Activated CD8-positive, alpha-beta memory T cell treated with anti-CD3 and anti-CD28 coated beads, Interleukin-2, amount 50 U/mL, for 48 hours (primary cell): ENCODE results near the gene EPB41L4B.
"Not testable (repeated sequence)": the region's sequence is repeated elsewhere in the genome, so short reads cannot be mapped to it uniquely, and the experiment has no call there.

Source experiments
- DNase-seq: peaks from one replicate; pipeline ENCODE4 v3.0.0-alpha.2; 2020

EPB41L4B gene

DNA sequence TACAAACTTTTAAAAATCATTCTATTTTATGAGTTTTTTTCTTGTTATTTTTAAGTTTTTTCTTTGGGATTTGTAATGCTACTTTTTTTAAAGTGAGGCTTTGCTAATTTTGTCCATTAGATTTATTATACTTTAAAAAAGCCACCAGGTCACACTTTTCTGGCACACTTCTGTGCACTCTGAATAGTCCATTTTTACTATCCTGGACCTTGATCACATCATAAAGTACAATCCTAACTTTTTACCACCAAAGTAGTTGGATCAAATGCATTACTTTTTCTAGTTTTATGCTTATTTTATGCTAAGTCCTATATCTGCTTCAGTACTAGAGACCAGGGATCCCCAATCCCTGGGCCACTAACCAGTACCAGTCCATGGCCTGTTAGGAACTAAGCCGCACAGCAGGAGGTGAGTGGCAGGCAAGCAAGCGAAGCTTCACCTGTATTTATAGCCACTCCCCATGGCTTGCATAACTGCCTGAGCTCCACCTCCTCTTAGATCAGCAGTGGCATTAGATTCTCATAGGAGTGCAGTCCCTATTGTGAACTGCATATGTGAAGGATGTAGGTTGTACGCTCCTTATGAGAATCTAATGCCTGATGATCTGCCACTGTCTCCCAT, 169.8 kb downstream of the EPB41L4B start:
- DNase-seq = no peak

DNA sequence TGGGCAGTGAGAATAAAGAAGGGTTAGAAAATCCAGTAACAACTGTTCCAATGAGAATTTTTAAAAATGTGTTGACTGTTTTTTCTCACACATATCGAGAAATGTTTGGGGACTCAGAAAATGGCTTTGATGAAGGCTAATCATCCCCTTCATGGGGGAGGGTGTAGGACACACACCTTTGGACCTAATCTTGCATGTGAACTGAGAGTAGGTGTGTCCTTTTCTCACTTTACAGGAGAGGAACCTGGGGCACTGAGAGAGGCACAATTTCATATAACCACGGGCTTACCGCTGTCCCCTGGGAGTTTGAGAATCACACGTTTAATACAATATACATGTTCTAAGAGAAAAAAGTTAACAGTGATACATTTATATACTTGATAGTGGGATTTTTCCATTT, 171.1 kb downstream of the EPB41L4B start:
- DNase-seq = no peak

DNA sequence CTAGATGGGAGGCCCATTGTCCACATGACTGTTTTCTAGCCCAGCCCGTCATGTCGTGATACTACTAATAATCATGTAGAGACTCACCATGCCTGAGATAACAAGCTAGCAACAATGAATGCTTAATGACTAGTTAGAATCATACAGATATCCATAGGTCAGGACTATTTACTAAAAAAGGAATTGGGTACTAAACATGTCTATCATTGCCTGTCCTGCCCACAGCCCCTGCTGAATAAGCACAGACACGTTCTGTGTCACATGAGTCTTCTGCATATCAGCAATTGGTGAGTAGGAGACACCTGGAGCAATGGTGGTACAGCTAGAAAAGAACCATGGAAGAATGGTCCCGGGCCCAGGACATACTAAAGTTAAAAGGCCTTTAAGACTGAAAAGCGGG, 171.8 kb downstream of the EPB41L4B start:
- no peak for DNase-seq

DNA sequence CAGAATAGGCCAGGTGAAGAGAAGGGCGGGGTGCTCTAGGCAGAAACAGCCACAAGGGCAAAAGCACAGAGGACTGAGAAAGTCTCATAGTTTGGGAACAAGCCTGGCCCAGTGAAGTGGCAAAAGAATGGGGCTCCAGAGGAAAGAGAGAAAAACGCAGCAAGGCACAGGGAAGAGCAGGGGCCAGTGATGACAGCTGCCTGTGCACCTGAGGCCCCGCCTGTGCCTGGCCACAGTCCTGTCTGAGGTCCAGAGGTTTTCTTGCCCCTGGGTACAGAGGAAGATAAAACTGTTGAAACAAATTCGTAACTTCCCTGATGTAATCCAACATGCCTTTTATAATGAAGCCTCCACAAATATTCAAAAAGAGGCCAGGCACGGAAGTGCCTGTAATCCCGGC, 175.8 kb downstream of the EPB41L4B start:
- no peak for DNase-seq

DNA sequence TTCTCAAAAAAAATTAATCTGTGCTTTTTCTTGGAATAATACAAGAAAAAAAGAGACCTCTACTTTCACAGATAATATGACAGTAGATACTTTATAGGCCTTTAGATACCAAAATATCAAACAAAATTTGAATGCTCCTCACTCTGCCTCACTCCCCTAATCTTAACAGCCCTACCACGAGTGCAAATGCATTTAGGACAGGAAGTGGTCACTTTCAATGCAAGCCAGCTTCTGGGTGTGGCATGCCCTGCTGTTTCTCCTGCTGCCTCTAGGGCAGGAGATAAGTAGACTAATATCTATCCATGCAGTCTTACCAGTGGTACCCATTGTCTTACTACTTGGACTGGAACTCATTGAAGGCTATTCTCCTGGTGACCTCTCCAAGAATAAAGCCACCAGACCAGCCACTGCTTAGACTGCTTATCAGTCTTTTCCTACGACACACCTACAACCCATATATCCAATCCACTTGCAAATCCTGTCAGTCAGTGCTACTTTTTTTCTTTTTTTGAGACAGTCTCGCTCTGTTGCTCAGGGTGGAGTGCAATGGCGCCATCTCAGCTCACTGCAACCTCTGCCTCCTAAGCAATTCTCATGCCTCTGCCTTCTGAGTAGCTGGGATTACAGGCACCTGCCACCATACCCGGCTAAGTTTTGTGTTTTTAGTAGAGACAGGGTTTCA, 176.8 kb downstream of the EPB41L4B start:
- DNase-seq = no peak

DNA sequence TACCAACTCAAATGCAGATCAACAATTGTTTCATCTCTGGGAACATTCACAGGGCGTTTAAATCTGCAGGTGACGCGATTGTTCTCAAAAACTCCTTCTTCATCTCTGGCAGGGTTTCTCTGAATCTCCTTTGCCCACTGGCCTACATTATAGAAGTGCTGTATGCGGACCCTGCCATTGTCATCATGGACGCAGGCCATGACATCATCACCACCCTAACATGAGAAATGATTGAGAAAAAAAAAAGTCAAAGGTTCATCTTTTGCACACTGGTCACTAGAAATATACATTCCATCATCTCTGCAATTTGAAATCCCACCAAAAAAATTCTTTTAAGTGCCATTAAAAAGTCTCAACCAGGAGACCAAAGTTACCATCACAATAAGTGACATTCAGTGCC, 179.5 kb downstream of the EPB41L4B start:
- no peak for DNase-seq

DNA sequence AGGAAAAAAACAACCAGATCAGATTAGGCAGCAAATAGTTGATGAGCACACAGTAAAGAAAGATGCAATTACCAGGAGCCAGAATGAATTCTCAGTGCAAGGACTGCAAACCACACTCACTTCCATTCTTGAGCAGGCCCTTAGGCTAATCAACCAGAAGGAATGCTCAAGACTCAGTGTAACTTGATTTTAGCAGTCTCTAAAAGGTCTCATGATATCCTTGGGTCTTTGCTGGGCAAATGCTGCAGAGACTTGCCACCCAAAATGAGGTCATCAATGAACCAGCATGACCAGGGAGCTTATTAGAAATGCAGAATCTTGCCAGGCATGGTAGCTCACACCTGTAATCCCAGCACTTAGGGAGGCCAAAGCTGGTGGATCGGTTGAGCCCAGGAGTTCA, 181.0 kb downstream of the EPB41L4B start:
- DNase-seq = no peak

DNA sequence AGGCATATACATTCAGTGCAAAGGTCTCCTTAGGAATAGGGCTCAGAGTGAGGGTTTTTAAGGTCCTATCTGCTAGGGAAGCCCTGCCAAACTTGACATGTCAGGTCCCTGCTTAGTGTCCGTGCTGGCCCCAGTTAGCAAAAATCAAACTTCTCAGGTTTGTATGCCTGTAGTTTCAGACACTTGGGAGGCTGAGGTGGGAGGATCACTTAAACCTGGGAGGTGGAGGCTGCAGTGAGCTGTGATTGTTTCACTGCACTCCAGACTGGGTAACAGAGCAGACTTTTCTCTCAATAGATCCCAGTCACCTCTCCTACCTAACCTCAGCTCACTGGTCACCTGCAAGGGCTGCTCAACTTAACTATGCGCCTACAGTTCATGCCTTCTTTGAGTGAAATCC, 182.4 kb downstream of the EPB41L4B start:
- DNase-seq = no peak

DNA sequence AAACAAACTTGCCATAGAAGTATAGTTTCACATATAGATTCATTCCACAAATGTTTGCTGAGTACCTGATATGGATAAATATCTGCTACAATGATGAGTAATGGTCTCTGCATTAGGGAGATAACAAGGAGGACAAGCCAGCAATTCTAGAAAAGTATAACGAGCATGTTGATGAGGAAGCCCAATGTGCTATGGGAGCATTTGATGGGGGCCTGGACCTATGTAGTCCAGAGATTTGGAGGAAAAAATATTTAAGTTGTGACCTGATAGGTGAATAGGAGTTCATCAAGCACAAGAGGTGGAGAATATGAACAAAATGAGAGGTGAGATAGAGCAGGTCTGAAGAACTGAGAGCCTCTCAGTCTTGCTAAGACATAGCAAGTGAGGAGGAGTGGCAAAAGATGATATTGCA, 186.7 kb downstream of the EPB41L4B start:
- DNase-seq = no peak

DNA sequence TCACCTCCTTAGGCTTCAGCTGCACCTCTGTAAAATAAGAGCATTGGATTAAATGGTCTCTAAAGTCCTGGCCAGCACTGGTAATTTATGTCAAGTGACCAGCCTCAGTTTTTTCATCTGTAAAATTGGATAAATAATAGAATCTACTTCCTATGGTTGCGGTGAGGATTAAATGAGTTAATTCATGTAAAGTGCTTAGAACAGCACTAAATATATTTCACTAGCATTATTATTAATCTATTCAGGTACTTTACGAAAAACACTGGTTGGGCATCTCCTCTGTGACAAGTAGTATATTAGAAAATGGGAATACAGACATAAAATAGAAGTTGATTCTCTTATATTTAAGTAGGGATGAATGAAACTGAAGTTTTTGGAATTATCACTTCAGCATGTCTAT, 187.3 kb downstream of the EPB41L4B start:
- DNase-seq = no peak

DNA sequence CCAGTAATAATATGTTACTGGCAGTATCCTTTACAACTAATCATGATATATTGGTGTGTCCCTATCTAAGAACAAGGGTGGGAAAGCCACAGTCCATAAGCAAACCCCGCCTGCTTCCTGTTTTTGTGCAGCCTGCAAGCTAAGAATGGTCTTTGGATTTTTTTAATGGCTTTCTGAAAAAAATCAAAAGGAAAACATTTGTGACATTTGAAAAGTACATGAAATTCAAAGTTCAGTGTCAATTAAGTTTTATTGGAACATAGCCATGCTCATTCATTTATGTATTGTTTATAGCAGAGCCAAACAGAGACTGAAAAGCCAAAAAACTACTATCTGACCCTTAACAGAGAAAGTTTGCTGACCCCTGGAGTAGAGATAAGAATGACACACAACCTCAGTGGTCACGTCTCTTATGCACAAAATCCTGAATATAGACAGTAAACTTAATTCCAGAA, 188.3 kb downstream of the EPB41L4B start:
- DNase-seq = no peak

DNA sequence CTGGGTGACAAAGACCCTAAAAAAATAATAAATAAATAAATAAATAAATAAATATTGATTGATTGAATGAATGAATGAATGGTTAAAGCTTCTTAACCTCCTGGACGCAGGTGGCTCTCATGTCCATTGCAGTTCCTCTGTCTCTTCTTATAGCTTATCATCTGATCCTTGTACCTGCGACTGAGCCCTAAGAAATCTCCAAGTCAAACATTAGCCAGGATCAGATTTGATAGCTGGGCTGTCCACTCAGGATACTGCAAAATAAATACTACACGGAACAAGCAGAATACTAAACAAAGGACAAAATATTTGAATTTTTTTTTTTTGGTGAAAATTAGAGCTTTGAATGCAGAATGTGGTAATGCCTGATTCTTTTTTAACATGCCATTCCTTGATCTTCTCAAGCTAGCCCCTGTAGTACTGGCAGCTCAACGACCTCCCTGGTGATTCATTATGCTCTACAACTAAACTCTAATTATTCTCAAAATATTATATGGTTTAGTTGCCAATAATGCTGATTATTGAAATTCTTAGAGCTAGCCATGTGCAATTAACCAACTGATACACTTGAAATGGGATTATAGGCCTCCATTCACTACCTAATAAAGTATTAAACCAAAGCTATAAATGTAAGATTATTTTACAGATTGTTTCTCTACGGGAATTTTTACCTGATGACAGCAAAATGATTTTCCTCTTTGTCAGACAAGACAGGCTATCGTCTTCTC, 191.2 kb downstream of the EPB41L4B start:
- DNase-seq = no peak

DNA sequence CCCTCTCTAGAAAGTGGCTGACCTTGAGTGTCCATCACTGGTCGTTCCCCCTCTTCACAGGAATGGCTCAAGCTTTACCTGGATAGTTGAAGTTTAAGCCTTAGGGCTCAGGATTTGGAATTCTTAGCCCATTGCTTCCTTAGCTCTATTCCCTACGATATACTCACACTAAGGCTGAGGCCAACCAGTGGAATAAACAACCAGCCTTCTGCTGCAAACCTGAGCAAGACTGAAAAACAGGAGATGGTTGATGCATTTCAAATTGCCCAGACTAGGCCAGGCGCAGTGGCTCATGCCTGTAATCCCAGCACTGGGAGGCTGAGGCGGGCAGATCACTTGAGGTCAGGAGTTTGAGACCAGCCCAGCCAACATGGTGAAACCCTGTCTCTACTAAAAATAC, 194.2 kb downstream of the EPB41L4B start:
- DNase-seq = not testable (repeated sequence)

DNA sequence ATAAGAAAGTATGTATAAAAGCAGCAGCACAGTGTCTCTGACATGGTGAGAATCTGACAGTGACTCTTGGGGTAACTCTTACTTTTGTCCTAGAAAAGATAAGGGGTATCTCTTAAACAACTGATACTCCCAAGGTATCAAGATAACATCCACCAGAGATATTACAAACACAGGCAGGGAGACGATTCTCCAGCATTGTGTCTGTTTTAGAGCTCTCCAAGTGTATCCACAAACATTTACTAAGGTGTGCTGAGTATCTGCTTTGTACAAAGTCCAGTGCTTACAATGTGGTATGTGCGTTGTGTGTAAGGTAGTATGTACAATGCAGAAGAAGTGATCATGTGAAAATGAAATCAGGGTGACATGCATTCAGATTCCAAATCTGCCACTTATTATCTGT, 196.7 kb downstream of the EPB41L4B start:
- DNase-seq = no peak

DNA sequence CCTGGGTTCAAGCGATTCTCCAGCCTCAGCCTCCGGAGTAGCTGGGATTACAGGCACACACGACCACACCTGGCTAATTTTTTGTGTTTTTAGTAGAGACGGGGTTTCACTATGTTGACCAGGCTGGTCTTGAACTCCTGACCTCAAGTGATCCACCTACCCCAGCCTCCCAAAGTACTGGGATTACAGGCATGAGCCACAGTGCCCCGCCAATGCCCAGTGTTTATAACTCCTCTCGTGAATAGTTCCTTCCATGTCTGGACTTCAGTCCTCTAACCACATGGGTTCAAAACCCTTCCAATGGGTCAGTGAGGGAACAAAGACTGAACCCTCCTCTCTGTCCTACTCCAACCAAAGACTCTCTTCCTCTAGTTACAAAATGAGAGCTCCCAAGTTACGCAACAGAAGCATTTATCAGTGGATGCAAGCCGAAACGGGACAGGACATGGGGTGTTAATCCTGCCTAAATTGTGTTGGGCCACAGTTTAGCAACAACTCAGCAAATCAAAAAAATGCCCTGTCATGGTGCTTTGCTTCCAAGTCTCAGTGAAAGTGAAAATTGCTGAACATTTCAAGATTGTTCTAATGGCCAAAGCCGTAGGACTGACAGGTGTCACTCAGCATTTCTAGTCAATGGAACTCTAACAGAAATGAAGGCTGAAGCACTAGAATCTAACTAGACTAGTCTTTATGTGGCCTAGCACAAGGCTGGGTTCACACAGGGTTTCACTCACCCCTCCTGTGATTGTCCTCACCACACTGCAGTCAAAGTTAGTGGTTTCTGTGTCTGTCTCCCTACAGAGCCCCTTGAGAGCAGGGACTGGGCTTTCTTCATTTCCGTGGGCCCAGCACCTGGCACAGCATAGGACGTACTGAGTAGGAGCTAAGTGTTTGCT, 197.9 kb downstream of the EPB41L4B start:
- no peak for DNase-seq
